Measurements from ENCODE around the gene PSMC3. TPM values are rescaled to one million over a fixed set of nuclear protein-coding genes. Genes with fewer than 3 reads are reported as not detected.

Gene PSMC3
- total and polyA plus RNA-seq, 2 of the 13 experiments (the other 11 are each of a cell fraction or from before 2014, with no cell fraction given): 75.8 to 214 TPM

GRCh38 chr11:47376525-47377371 is 49.5 kb downstream of the PSMC3 start:
- POLR2A ChIA-PET: interaction anchor here (0.6 kb wide), 1 partner anchor 83 kb away, joined by 3 read pairs; no protein-coding TSS in a partner anchor
- Histone ChIP-seq H3K27me3 (ENCODE audit: control insufficient read depth in 1 of 2, insufficient read depth in 2 of 2, low read length in 2 of 2) (peaks cover 2% of the 10 kb centered on the region in 2 experiments; a peak in 1 of 5 replicates), H3K4me1 (ENCODE audit: insufficient read depth, low read length) (peaks cover 12% of the 10 kb centered on the region; the same call in 1 of the 2 replicates), H4K20me1 (ENCODE audit: insufficient read depth, low read length) (no peaks in the 10 kb centered on the region), H3K9me3 (ENCODE audit: low read length) (no peaks in the 10 kb centered on the region), H2AFZ (ENCODE audit: low read length) (no peak overlapping the region), H3K27ac (ENCODE audit: extremely low read length, insufficient read depth, low read length) (no peak overlapping the region), H3K4me3 (replicated peaks in 1 of 3; ENCODE audit: insufficient read depth in 1 of 3, low read depth in 2 of 3, low read length in 3 of 3) (no peak overlapping the region), H3K4me2 (ENCODE audit: low read depth, low read length) (peak overlapping the region; percentile 6; the same call in 1 of the 2 replicates), H3K79me2 (ENCODE audit: insufficient read depth, low read length) (no peaks in the 10 kb centered on the region), H3K9ac (ENCODE audit: insufficient read depth, low read depth, low read length) (no peak overlapping the region), H3K36me3 (replicated peaks in 1 of 2; ENCODE audit: control insufficient read depth in 1 of 2, insufficient read depth in 2 of 2, low read length in 2 of 2) (no peaks in the 10 kb centered on the region)
- peak; percentile 20 for ATAC-seq
- in situ Hi-C loops (cut with HindIII; ENCODE audit: extremely low pct_ligation_motif_present, low pct_unique_long_range_greater_than_20kb) (loop anchor here (10.0 kb wide), 1 partner anchor 78 kb away; no protein-coding TSS in a partner anchor), intact Hi-C loops (cut with micrococcal nuclease; ENCODE audit: unreplicated experiment) (no loop called here)
- no peak for FAIRE-seq
- BruUV-seq (replicated peaks): no TSS peak
- no peak for DNase-seq (ENCODE audit: low spot score)
- WGBS (ENCODE audit: low lambda C conversion rate): 13% methylated on average over 6 of the region's 14 CpGs
- CTCF ChIA-PET (ENCODE audit: low intra/inter-chr PET ratio, low total read pairs): no interaction called here
- TF ChIP-seq ZNF788 (CRISPR knock-in tag; IDR thresholded peaks at IDR 0.05; ENCODE audit: borderline replicate concordance) (no peak), ZNF281 (CRISPR knock-in tag; IDR thresholded peaks at IDR 0.05; ENCODE audit: borderline replicate concordance) (peak; percentile 43; the same call in 1 of the 2 replicates), ZNF768 (CRISPR knock-in tag; IDR thresholded peaks at IDR 0.05) (peak; percentile 47; the same call in 1 of the 2 replicates), ZBTB43 (CRISPR knock-in tag; conservative IDR thresholded peaks at IDR 0.05) (no peak), ZFP91 (CRISPR knock-in tag; IDR thresholded peaks at IDR 0.05; ENCODE audit: borderline replicate concordance) (0 out of 2 replicates have a peak, but pooled peaks have one; percentile 24), CREB1 (IDR thresholded peaks at IDR 0.05) (no peak), CREB1 (CRISPR knock-in tag; IDR thresholded peaks at IDR 0.05) (no peak), CTCF (CRISPR knock-in tag; IDR thresholded peaks at IDR 0.05) (peak; percentile 38), ZNF263 (CRISPR knock-in tag; IDR thresholded peaks at IDR 0.05) (peak; percentile 89), ZNF17 (CRISPR knock-in tag; IDR thresholded peaks at IDR 0.05) (no peak), CEBPB (IDR thresholded peaks at IDR 0.05; ENCODE audit: borderline replicate concordance, low read depth, low read length) (peak; percentile 61; the same call in 1 of the 2 replicates), EP300 (IDR thresholded peaks at IDR 0.05; ENCODE audit: low read depth in 2 of 2, low read length in 2 of 2) (no peak), EP300 (CRISPR knock-in tag; IDR thresholded peaks at IDR 0.05; ENCODE audit: borderline replicate concordance) (no peak), NFKB2 (CRISPR knock-in tag; IDR thresholded peaks at IDR 0.05; ENCODE audit: borderline replicate concordance) (0 out of 2 replicates have a peak, but pooled peaks have one; percentile 29), SOX6 (IDR thresholded peaks at IDR 0.05) (no peak), SOX6 (CRISPR knock-in tag; IDR thresholded peaks at IDR 0.05) (0 out of 2 replicates have a peak, but pooled peaks have one; percentile 10)
